ENCODE measurements around the gene NKAIN2.

The NKAIN2 gene

GRCh38 chr6:124599656-124600055 lies 796.0 kb downstream of the NKAIN2 start:
- DNase-seq (ENCODE audit: low spot score), result no peak

DNA sequence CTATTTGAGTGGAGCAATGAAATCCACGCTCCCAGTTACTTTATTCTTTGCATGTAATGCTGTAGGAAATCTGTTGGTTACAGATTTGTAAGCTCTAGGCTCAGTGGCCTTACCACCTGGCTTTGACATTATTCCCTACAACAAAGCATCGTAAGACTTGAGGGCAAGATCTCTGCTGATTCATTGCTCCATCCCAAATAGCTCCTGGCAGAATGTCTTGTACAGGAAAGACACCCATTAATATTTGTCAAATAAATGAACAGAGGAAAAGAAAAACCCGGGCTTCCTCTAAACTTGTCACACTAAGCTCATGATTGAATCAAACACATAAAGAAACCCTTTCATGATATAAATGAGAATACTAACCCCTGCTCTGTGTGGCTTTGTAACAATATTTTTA lies 801.1 kb downstream of the NKAIN2 start:
- DNase-seq (ENCODE audit: low spot score), result no peak

DNA sequence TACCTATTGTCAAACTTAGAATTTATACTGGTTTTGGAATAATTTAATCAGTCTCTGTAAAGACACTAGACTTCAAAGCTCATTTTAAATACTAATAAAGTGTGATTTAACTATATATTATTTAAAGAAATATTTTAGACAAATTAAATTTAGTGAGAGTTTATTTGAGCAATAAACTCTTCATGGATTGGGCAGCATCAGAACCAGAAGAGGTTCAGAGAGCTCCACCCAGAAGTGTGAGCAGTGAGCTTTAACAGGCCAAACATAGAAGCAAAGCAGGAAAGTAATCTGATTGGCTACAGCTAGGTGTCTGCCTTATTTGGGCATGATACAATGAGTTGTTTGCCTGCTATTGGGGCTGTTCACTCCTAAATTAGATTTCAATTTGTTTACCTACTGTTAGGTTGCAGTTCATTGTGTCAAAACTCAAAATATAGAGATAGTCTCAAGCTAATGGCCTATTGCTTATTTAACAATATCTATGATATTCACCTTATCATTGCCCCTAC lies 803.5 kb downstream of the NKAIN2 start:
- no peak for DNase-seq (ENCODE audit: low spot score)

- DNase-seq (ENCODE audit: low spot score), result no peak
Observed at GRCh38 chr6:124613031-124613430, 809.4 kb downstream of the NKAIN2 start.

GRCh38 chr6:124622351-124622750 lies 818.7 kb downstream of the NKAIN2 start:
- no peak for DNase-seq (ENCODE audit: low spot score)

- DNase-seq (ENCODE audit: low spot score), result no peak
Observed at GRCh38 chr6:124633655-124634054, 830.0 kb downstream of the NKAIN2 start.

- DNase-seq (ENCODE audit: low spot score), result no peak
Observed at GRCh38 chr6:124640432-124640831, 836.8 kb downstream of the NKAIN2 start.

DNA sequence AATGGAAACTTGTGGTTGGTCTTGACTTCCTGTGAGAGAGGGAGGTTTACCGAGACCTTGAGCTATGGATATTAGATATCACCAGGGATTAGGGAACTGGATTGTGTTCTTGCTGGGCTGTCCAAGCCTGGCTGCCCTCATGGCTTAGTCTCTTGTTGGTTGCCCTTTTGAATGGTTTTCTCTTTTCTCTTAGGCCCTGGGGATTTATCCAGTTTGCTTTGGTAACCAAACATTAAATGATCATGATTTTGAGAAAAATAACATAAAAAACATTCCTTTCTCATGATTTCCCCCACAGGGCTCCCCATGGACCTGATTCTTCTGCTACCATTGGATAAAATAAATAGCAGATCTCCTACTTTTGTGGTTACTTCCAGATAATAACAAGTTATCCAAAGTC lies 852.2 kb downstream of the NKAIN2 start:
- no peak for DNase-seq (ENCODE audit: low spot score)

DNA sequence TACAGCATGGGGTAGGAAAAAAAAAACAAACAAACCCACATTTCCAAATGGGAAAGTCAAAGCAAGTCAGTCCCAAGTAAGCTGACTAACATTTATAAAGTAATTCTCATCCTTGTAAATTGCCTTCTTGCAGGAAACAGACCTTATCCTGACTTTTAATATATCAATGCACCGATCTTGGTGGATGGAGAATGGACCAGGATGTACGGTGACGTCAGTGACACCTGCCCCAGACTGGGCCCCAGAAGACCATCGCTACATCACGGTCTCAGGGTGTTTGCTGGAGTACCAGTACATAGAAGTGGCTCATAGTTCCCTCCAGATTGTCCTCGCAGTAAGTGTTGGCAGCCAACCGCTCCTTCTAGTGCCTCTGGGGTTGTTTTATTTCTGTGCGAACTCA lies 854.4 kb downstream of the NKAIN2 start:
- DNase-seq (ENCODE audit: low spot score), result no peak

DNA sequence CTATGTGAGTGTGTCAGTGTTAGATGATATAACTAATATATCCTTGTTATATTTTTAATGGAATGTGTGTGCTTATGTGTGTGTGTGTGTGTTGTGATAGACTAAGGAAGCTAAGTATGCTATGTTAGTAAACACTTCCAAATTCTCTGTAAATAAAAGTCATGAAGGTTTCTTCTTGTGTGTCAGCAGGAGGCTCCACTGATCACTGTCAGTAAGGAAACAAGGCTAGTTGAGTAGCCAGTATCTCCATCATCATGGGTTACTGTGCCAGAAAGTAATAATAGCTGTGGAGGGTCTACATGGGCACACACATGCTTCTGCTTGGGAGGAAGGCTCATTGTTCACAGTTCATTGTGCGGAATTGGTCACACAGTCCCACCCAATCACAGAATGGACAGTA lies 855.8 kb downstream of the NKAIN2 start:
- DNase-seq (ENCODE audit: low spot score), result no peak

- no peak for DNase-seq (ENCODE audit: low spot score)
Observed at GRCh38 chr6:124660185-124660584, 856.5 kb downstream of the NKAIN2 start.

- no peak for DNase-seq (ENCODE audit: low spot score)
Observed at GRCh38 chr6:124661097-124661661, 857.5 kb downstream of the NKAIN2 start.

- no peak for DNase-seq (ENCODE audit: low spot score)
Observed at GRCh38 chr6:124668028-124668427, 864.4 kb downstream of the NKAIN2 start.

DNA sequence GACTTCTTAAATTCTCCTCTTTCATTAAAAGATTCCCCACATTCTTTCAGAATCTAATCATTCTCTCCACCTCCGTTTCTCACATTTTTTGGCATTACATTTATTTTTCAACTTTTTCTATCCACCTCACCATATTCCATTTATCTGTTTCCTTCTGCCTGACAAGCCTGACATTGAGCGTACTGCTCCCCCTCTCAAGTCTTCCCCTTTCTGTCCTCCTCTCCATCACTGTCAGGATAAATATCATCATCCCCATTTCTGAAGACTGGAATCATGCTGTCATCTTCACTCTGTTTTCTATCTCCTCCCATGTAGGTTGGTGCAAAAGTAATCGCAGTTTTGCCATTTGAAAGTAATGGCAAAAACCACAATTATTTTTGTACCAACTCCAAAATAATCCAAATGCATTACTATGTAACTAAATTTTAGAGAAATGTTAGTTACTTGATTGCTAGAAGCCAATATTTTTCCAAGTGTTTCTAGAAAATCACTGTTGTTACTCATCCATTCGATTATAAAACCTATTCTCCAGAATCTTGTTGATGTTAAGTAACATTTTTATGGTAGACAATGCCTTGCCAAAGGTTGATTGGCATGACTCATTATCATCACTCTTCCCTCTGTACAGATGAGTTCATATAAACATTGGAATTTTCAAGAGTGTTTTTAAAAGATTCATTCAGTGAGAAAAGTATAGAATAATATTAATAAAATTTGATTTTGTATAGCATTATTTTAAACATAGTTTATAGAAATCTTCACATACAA lies 866.2 kb downstream of the NKAIN2 start:
- no peak for DNase-seq (ENCODE audit: low spot score)

DNA sequence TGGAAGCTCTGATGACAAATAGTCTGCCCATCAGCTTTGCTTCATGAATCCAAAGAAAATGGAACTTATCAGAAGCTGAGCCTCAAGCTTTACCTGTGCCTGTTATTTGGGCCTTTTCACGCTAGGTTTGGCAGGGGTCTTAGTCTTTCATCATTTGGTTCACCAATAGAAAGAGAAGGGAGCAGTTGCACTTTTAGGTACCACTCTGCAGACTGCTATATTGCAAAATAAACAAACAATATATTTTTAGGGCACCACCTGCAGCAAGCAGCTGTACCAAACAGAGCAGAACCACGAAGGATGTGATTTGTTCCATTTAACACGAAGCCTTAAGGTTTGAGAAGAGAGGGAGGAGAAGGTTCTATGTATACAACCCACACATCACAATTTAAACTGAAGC lies 867.1 kb downstream of the NKAIN2 start:
- no peak for DNase-seq (ENCODE audit: low spot score)

DNA sequence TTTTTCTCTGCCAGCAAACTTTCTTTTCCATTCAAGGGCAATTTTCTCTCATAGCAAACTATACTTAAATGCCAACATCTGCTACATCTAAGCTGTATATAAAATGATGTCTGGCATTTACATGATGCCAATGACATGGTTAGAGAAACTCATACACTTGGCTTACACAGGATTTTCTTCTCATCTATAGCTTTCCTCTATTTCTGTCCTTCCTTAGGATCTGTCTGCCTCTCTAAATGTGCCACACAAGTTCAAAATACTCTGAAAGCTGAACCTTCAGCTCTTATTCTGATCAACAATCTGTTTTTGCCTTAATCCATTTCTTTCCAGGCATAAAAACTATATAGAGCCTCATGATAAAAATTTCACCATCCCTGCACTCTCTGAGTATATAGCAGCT lies 867.7 kb downstream of the NKAIN2 start:
- no peak for DNase-seq (ENCODE audit: low spot score)

- no peak for DNase-seq (ENCODE audit: low spot score)
Observed at GRCh38 chr6:124674042-124674441, 870.4 kb downstream of the NKAIN2 start.

GRCh38 chr6:124676033-124676432 lies 872.4 kb downstream of the NKAIN2 start:
- no peak for DNase-seq (ENCODE audit: low spot score)

DNA sequence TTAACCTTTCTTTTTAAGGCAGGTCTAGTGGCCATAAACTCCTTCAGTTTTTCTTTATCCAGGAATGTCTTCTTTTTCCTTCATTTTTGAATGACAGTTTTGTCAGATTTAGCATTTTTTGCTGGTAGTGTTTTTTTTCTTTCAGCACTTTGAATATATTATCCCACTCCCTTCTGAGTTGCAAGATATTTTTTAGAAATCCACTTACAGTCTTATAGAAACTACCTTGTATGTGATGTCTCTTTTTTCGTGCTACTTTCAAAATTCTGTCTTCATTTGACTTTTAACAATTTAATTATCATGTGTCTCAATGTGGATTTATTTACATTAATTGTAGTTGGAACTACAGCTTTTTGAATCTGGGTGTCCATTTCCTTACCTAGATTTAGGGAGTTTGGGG lies 874.2 kb downstream of the NKAIN2 start:
- DNase-seq (ENCODE audit: low spot score), result no peak

DNA sequence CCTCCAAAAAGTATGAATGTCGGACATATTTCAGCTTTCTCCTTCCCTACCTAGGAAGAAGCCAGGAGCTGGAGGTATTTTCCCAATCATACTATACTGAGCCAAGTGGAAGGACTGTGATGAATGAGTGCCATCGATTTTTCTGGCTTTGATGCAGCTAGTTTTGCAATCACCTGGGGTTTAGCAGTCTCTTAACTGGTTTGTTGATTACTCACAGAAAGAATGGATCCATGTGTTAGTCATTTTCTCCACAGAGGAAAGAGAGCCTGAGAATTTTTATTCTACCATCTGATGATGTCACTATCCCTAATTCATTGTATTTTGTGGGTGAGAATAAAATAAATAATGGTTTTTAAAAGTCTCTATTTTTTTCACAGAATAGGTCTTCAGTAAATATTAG lies 875.7 kb downstream of the NKAIN2 start:
- DNase-seq (ENCODE audit: low spot score), result no peak

DNA sequence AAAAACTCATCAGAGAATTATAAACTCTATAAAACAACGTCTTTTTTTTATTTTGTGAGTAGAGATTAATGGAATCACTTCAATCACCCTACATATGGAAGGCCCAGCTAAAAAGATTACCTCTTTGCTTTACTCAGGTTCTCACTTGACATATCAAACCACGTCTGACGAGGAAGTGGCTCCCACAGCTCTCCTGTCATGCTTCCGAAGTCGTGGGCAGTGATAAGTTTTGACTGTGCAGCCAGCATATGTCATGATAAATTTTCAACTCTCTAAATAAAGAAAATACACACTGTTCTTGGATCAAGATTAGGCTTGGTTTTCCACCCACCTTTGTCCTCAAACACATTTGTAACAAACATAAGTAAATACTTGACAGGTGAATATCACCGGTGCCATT lies 879.1 kb downstream of the NKAIN2 start:
- peak; percentile 4 for DNase-seq (ENCODE audit: low spot score)

- DNase-seq (ENCODE audit: low spot score), result peak; percentile 6
Observed at GRCh38 chr6:124683507-124683906, 879.8 kb downstream of the NKAIN2 start.

DNA sequence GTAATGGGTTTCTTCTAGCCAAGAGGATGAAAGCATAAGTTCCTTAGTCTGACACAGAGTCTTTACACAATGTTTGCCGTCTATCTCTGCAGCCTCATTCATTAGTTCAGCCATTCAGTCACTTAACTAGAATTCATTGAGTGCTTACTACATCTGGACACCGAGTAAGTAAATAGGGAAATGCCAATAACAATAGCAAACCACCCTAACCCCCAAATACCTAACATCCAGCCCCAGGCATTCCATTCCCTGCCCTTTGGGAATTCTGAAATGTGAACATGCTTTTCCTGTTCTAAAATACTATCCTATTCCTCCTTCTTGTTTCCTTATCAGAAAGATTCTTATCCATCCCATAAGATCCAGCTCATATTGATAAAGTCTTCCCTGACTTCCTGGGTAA lies 881.0 kb downstream of the NKAIN2 start:
- DNase-seq (ENCODE audit: low spot score), result no peak

DNA sequence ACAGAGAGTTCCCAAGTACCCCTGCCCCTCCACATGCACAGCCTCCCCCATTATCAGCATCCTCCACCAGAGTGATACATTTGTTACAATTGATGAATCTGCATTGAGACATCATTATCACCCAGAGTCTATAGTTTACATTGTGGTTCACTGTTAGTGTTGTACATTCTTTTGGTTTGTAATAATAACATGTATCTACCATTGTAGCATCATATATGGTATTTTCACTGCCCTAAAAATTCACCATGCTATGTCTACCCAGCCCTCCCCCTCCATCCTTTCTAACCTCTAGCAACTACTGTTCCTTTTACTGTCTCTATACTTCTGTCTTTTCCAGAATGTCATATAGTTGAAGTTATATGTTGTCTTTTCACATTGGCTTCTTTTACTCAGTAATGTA lies 884.7 kb downstream of the NKAIN2 start:
- DNase-seq (ENCODE audit: low spot score), result no peak

All from Ammon's horn (tissue), 1 donor.